HG03108 (cell line): ENCODE results near the gene AQP1.

Experiments
- ATAC-seq: cut with Tn5 transposase; IDR thresholded peaks from one replicate; pipeline ENCODE4 v1.9.1; 2021; ENCODE audit warnings: moderate library complexity; ENCODE audit not compliant: unreplicated experiment

Gene AQP1

GRCh38 chr7:30918676-30919075 lies 7.0 kb downstream of the AQP1 start:
- no peak for ATAC-seq

- no peak for ATAC-seq
These were observed 8.4 kb downstream of the AQP1 start for GRCh38 chr7:30920021-30920583.

GRCh38 chr7:30920584-30921539 lies 9.2 kb downstream of the AQP1 start:
- no peak for ATAC-seq

GRCh38 chr7:30921540-30922401 lies 10.1 kb downstream of the AQP1 start:
- no peak for ATAC-seq

- no peak for ATAC-seq
These were observed 10.9 kb downstream of the AQP1 start for GRCh38 chr7:30922596-30922995.

- no peak for ATAC-seq
These were observed 11.5 kb downstream of the AQP1 start for GRCh38 chr7:30923009-30923773.

GRCh38 chr7:30923774-30924413 lies 12.2 kb downstream of the AQP1 start:
- no peak for ATAC-seq

GRCh38 chr7:30924624-30925023 lies 13.0 kb downstream of the AQP1 start:
- ATAC-seq, result no peak

GRCh38 chr7:30925117-30925516 lies 13.5 kb downstream of the AQP1 start:
- ATAC-seq, result no peak

GRCh38 chr7:30925913-30926312 lies 14.3 kb downstream of the AQP1 start:
- no peak for ATAC-seq

- ATAC-seq, result no peak
These were observed 14.7 kb downstream of the AQP1 start for GRCh38 chr7:30926313-30926712.

GRCh38 chr7:30927040-30927439 lies 15.4 kb downstream of the AQP1 start:
- ATAC-seq, result no peak

GRCh38 chr7:30927559-30927958 lies 15.9 kb downstream of the AQP1 start:
- ATAC-seq, result no peak

- ATAC-seq, result no peak
These were observed 16.7 kb downstream of the AQP1 start for GRCh38 chr7:30928254-30928872.

GRCh38 chr7:30929686-30930085 lies 18.0 kb downstream of the AQP1 start:
- no peak for ATAC-seq

GRCh38 chr7:30930621-30931020 lies 19.0 kb downstream of the AQP1 start:
- no peak for ATAC-seq

GRCh38 chr7:30931161-30931928 lies 19.7 kb downstream of the AQP1 start:
- ATAC-seq, result no peak

- no peak for ATAC-seq
These were observed 20.4 kb downstream of the AQP1 start for GRCh38 chr7:30931929-30932540.

- ATAC-seq, result no peak
These were observed 20.9 kb downstream of the AQP1 start for GRCh38 chr7:30932562-30932961.
